Ishikawa (cell line): ENCODE results near the gene KLHDC8A.

Experiments used
- CEBPB ChIP-seq: IDR thresholded peaks from 2 replicates; pipeline ENCODE4 v1.6.1; 2012
- CREB1 ChIP-seq: IDR thresholded peaks from 2 replicates; pipeline ENCODE4 v1.6.1; 2012; ENCODE audit warnings: low read depth
- EP300 ChIP-seq: IDR thresholded peaks from 2 replicates; pipeline ENCODE4 v1.6.1; 2012; ENCODE audit warnings: borderline replicate concordance
- MAX ChIP-seq: IDR thresholded peaks from 2 replicates; pipeline ENCODE4 v1.6.1; 2012
- NFIC ChIP-seq: IDR thresholded peaks from 2 replicates; pipeline ENCODE4 v1.6.1; 2012
- TAF1 ChIP-seq: IDR thresholded peaks from 2 replicates; pipeline ENCODE4 v1.6.1; 2012; ENCODE audit warnings: low read depth, mild to moderate bottlenecking
- TCF12 ChIP-seq: IDR thresholded peaks from 2 replicates; pipeline ENCODE4 v1.6.1; 2012; ENCODE audit warnings: low read depth
- YY1 ChIP-seq: IDR thresholded peaks from 2 replicates; pipeline ENCODE4 v1.6.1; 2012; ENCODE audit warnings: low read depth
- ZBTB7A ChIP-seq: IDR thresholded peaks from 2 replicates; pipeline ENCODE4 v1.6.1; 2012; ENCODE audit warnings: low read depth

GRCh38 chr1:205374210-205375078 lies 17.7 kb upstream of the KLHDC8A start:
- no peak for TF ChIP-seq TAF1
- no peak for TF ChIP-seq EP300
- no peak for TF ChIP-seq CEBPB
- TF ChIP-seq YY1: no peak
- TF ChIP-seq ZBTB7A: no peak
- no peak for TF ChIP-seq NFIC
- TF ChIP-seq TCF12: no peak
- no peak for TF ChIP-seq MAX
- TF ChIP-seq CREB1: no peak
